Stimulated activated CD8-positive, alpha-beta memory T cell treated with anti-CD3 and anti-CD28 coated beads, Interleukin-15, amount 100 ng/mL, for 1 hour (primary cell): Measurements from ENCODE around the gene ASAH2.
"Not testable (repeated sequence)": the region's sequence is repeated elsewhere in the genome, so short reads cannot be mapped to it uniquely, and the experiment has no call there.

ENCODE experiments used
- DNase-seq: peaks from one replicate; pipeline ENCODE4 v3.0.0-alpha.2; 2020; ENCODE audit warnings: low read depth

The ASAH2 gene

GRCh38 chr10:50254479-50254878 lies 3.2 kb upstream of the ASAH2 start:
- DNase-seq: no peak

GRCh38 chr10:50250096-50250854 lies 1.0 kb downstream of the ASAH2 start:
- no peak for DNase-seq

- DNase-seq: no peak
These were observed 2.7 kb downstream of the ASAH2 start for GRCh38 chr10:50248598-50248997.

DNA sequence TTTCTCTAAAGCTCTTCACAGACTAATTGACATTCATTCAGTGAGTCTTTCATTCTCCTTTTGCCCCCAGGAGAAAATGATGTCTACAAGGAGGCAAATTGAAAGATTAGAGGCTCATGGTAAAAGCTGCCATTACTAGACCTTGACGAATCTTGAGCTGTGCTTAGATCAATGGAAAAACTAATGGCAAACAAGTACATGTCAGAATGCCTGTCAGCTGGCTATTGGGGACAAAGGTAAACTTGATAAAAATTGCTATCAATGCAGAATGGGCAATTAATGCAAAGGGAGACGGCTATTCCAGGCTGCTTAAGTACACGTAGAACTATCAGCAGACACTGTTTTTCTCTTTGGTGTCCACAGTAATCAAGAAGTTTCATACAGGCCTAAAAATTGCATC lies 3.3 kb downstream of the ASAH2 start:
- DNase-seq: no peak

DNA sequence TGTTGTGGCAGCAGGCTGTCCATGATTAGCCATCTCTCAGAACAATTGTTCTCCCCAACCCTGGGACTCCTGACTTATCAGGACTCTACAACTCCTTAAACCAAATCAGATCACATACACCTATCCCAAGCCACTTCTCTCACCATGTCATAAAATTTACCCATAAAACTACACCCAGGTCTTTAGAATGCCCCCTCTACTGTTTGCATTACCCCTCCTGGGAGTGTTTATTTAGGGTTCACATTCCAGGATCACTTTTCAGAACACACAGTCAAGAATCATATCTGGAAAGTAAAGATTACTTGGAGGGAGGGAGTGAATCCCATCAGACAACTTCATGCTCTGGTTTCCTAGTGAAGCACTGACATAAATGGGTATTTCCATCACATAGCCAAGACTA lies 7.1 kb downstream of the ASAH2 start:
- no peak for DNase-seq

DNA sequence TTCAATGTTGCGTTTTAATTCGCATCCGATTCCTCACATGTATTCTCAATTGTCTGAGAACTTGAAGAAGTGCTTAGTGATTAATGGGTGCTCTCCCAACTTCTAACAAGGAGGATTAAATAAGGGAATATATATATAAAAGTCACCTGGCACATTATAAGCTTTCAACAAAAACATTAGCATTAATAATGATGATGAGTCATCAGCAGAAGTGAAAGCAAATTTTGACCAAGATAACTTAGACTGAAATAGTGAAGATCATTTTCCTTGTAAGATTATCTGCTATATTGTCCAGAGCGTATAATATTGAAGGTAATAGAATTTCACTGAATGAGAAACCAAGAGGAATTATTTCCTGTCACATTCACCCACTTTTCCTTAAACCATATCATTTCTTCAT lies 8.5 kb downstream of the ASAH2 start:
- no peak for DNase-seq

DNA sequence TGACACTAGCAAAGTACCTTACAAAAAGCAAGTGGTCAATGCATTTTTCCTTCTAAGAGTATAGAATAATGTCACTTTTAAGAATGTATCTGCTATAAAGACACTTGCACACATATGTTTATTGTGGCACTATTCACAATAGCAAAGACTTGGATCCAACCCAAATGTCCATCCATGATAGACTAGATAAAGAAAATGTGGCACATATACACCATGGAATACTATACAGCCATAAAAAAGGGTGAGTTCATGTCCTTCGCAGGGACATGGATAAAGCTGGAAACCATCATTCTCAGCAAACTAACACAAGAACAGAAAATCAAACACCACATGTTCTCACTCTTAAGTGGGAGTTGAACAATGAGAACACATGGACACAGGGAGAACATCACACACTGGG lies 9.8 kb downstream of the ASAH2 start:
- not testable (repeated sequence) for DNase-seq

DNA sequence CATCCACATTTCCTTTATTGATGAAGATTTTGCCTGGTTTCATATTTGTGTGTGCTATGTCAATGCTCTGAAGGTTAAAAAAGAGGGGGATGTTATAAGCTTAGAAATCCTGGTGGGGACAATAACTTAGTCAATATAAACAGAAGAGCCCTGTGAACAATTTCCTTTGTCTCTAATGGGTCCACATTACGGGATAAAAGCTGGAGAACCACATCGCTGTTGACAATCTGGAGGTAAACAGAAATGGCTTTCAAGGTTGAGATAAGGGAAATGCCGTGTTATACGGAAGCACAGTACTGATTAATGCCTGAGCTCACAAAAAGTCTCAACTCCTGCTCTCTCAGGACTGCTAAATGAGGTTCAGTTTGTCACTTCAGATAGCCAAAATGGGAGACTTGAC lies 16.8 kb downstream of the ASAH2 start:
- DNase-seq: no peak

GRCh38 chr10:50232261-50232639 lies 19.1 kb downstream of the ASAH2 start:
- no peak for DNase-seq

- no peak for DNase-seq
These were observed 19.6 kb downstream of the ASAH2 start for GRCh38 chr10:50231515-50232260.

DNA sequence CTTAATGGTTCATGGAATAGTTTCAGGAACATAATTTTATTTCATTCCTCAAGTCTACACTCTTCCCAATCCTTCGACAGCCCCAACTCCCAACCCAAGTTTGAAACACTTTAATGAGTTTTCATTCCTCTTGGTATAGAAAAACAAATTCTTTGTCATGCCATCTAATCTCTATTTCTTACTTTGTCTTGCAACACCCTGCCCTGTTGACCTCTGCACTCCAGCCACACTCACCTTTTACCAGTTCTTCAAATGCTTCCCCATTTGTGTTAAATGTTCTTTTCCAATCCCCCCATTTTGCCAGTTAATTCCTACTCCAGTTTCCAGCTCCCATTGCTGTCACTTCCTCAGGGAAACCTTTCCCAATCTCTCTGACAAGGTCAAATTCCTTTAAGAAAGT lies 21.9 kb downstream of the ASAH2 start:
- no peak for DNase-seq

GRCh38 chr10:50228672-50229071 lies 22.6 kb downstream of the ASAH2 start:
- DNase-seq: no peak

GRCh38 chr10:50226610-50227009 lies 24.7 kb downstream of the ASAH2 start:
- DNase-seq: no peak

GRCh38 chr10:50224330-50224952 lies 26.9 kb downstream of the ASAH2 start:
- DNase-seq: no peak

- no peak for DNase-seq
These were observed 29.1 kb downstream of the ASAH2 start for GRCh38 chr10:50222199-50222598.

DNA sequence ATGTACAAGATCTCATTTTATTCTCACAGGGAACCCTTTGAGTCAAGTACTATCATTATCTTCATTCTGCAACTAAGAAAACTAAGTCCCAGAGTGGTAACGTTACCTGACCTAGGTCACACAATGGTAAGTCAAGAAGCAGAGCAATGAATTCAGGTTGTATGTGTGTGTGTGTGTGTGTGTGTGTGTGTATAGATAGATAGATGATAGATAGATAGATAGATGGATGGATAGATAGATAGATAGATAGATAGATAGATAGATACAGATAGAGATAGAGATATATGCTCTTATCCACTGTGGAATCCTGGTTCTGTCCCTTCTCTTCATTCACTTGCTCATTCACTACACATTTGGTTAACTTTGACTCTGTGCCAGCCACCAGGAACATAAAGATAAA lies 29.8 kb downstream of the ASAH2 start:
- DNase-seq: no peak

DNA sequence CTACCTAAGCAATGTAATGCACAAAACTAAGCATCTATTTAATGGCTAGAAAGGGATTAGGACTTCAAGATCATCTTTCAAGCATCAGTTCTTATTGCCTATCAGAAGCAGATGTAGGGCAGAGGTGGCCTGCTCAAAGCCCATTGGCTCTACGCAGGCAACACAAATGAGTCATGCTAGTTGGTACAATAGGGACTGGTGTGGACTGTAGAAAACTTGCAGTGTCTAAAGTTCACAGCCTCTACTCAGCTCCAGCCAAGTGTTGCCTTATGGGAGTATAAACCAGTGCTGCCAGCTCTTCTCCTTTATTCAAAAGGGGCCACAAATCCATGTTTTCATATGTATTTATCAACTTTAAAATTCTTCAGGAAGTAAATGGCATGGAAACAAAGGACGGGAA lies 31.7 kb downstream of the ASAH2 start:
- no peak for DNase-seq

- DNase-seq: no peak
These were observed 32.1 kb downstream of the ASAH2 start for GRCh38 chr10:50219200-50219599.

- no peak for DNase-seq
These were observed 34.4 kb downstream of the ASAH2 start for GRCh38 chr10:50216894-50217293.

GRCh38 chr10:50216418-50216817 lies 34.9 kb downstream of the ASAH2 start:
- no peak for DNase-seq

GRCh38 chr10:50211670-50212069 lies 39.6 kb downstream of the ASAH2 start:
- no peak for DNase-seq

DNA sequence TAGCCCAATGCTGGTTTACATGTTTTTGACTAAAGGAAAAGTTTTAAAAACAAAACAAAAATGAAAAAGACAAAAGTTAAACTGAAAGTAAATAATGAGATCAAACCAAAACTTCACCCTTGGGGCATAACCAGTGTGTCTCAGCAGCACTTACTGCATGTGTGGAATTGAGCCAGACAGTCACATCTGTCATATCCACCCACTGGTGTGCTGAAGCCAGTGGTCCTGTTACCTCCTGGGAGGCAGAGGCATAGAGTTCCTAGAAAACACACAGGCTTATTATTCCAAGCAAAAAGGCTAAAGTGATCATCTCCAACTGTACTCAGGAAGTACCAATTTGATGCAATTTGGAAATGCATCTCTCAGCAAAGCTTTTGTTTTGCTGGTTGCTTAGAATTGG lies 40.4 kb downstream of the ASAH2 start:
- no peak for DNase-seq
